HG03045 (cell line): ENCODE results near the gene ARPIN.
A peak's percentile ranks its signal among the peaks of the same experiment; 100 is the strongest.
"Not testable (repeated sequence)": the region's sequence is repeated elsewhere in the genome, so short reads cannot be mapped to it uniquely, and the experiment has no call there.

Experiments
- ATAC-seq: cut with Tn5 transposase; IDR thresholded peaks from one replicate; pipeline ENCODE4 v1.9.1; 2021; ENCODE audit warnings: mild to moderate bottlenecking, moderate library complexity; ENCODE audit not compliant: unreplicated experiment

Gene ARPIN

GRCh38 chr15:89880727-89881126 lies 32.0 kb downstream of the ARPIN start:
- no peak for ATAC-seq

- no peak for ATAC-seq
Measured at GRCh38 chr15:89878323-89878722, 34.4 kb downstream of the ARPIN start.

DNA sequence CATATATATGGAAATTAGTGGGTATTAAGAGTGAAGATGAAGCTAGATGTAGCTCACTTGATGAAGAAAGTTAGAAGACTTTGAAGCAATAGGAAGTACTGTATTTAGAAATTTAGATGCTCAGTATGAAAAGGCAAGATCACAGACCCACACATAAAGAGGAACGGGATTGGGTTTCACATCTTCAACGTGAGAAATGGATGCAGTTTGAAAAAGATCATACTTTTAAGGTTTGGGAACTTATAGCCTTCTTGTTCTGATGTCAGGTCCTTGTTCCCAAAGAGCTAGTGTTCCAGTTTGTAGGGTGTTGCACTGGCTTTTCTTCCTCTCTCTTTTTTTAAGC lies 35.7 kb downstream of the ARPIN start:
- no peak for ATAC-seq

GRCh38 chr15:89876396-89877082 lies 36.2 kb downstream of the ARPIN start:
- ATAC-seq: no peak

- ATAC-seq: no peak
Measured at GRCh38 chr15:89875741-89876140, 37.0 kb downstream of the ARPIN start.

- peak; percentile 79 for ATAC-seq
Measured at GRCh38 chr15:89874926-89875564, 37.7 kb downstream of the ARPIN start.

- no peak for ATAC-seq
Measured at GRCh38 chr15:89870688-89871288, 42.0 kb downstream of the ARPIN start.

DNA sequence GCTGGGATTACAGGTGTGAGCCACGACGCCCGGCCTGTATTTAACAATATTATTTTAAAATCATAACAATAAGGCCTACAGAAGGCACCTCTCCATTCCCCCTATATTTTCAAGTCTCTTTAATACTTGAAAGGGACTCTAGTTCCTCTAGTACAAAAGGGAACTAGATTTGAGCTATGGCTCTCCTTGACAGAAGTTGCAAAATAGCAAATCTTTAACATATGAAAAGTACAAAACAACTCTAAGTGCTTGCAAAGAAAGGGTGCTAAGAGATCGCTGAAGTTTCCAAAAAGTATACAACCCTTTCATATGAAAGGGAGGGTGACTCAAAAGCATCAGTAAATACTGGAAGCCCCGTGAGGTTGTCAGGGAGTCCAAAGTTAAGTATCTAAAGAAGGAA lies 42.7 kb downstream of the ARPIN start:
- no peak for ATAC-seq

DNA sequence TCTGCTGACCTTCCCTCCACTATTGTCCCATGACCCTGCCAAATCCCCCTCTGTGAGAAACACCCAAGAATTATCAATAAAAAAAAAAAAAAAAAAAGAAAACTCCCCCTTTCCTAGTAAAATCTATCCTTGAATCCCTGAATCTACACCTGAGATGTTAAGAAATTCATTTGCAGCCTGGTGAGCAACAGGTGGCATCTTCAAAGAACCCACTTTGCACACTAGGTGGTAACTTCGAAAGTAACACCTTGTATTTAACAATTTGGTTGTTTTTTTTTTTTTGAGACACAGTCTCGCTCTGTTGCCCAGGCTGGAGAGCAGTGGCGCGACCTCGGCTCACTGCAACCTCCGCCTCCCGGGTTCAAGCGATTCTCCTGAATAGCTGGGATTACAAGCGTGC lies 43.3 kb downstream of the ARPIN start:
- not testable (repeated sequence) for ATAC-seq

DNA sequence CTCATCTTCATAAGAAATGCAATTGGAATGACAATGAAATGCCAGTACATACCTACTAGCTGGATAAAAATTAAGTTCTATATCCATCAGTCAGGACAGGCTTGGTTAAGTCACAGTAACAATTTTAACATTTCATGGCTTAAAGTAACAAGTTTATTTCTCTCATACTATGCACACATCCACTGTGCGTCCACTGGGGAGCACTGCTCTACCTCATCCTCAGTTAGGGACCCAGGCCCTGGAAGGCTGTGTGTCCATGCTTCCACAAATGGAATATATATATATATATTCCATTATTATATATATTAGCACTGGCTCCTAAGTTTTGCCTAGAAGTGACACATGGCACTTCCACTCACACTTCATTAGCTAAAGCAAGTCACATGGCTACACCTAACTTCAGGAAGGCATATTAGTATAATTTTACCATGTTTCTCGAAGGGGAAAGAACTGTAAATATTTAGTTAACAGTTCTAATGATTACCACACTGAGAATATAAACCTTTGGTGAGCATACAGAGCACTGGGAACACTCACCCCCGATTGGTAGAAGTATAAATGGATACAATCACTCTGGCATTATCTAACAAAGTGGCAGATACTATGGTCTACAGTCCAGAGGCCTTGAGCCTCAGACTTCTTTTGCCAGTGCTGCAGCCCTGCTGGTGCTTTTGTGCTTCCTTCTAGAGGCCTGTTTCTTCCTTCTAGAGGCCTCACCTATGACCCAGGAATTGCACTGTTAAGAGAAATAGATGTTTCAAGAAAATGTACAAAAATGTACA lies 47.6 kb downstream of the ARPIN start:
- no peak for ATAC-seq

DNA sequence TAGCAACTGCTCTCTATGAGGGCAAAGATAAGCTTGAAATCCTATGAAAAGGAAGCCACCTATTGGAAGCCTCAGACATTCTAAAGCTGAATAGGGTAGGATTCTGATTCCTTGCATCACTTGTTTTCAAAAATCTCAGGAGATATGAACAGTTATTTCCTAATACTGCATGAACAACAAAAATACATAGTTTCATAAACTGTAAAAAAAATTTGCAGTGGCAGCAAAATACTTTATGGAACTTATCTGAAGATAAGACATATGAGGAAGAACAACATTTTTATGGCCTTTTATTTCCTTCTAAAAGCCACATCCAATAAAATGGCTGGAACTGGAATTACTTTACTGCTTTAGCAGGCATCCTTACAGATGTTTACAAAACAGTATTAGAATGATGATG lies 48.8 kb downstream of the ARPIN start:
- no peak for ATAC-seq

DNA sequence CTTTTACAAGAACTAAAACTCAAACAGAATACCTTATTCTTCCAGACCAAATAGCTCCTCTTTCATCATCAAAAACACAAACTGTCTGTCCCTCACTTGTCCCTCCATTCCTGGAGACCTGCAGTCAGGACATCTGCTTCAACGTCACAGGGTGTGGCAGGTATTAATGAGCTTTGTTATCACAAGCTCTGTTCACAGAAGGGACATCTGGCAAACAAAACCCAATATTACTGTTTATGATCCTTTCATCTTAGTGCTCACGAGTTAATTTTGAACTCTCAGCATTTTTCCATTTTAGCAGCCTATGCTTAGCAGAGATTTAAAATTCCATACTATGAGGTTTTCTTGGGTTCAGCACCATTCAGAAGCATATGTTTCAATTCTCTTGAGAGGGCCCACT lies 51.9 kb downstream of the ARPIN start:
- no peak for ATAC-seq

GRCh38 chr15:89860431-89860830 lies 52.3 kb downstream of the ARPIN start:
- no peak for ATAC-seq

GRCh38 chr15:89858661-89859458 lies 53.9 kb downstream of the ARPIN start:
- no peak for ATAC-seq

DNA sequence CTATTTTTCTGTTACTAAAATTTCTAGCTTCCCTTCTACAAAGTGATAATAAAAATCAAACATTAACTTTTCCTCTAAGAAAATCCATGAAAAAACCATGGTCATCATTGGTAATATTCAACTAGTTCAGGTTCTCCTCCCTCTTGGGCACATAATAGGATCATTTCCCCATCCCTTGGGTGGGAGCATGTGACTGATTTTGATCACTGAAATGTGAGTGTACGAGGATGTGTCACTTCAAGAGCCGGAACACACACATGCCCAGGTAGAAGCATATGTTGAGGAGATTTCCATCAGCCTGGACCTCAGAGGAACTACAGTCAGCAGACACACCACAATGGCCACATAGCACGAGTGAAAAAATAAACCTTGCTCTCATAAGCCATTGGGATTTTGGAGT lies 55.1 kb downstream of the ARPIN start:
- ATAC-seq: no peak

- ATAC-seq: no peak
Measured at GRCh38 chr15:89855948-89856347, 56.8 kb downstream of the ARPIN start.

- ATAC-seq: not testable (repeated sequence)
Measured at GRCh38 chr15:89854863-89855262, 57.9 kb downstream of the ARPIN start.

DNA sequence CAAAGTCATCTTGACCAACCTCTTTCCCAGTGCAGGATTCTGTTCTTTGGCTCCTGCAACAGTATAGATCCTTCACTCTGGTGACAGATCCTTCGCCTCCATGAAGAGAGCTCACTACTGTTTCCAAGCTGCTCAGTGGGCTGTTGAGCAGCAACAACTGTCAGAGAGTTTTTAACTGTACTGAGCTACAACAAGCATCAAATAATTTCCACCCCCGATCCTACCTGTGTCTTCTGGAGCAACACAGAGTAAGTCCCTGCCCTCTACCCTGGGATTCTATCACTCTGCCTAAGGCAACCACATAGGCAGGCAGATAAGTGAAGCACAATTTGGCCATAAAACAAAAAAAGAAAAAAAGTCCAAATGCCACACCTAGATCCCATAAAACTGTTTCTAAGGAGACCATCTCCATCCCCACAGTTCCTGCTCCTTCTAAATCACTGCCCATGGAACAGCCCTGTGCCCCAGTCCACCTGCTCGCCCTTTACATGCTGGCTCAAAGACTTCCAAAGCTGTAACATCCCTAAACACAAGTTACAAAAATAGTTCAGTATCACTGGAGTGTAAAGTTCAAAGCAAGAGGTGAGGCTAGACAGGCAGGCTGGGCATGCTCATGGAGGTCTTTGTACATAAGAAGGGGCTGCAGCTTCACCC lies 60.3 kb downstream of the ARPIN start:
- no peak for ATAC-seq

DNA sequence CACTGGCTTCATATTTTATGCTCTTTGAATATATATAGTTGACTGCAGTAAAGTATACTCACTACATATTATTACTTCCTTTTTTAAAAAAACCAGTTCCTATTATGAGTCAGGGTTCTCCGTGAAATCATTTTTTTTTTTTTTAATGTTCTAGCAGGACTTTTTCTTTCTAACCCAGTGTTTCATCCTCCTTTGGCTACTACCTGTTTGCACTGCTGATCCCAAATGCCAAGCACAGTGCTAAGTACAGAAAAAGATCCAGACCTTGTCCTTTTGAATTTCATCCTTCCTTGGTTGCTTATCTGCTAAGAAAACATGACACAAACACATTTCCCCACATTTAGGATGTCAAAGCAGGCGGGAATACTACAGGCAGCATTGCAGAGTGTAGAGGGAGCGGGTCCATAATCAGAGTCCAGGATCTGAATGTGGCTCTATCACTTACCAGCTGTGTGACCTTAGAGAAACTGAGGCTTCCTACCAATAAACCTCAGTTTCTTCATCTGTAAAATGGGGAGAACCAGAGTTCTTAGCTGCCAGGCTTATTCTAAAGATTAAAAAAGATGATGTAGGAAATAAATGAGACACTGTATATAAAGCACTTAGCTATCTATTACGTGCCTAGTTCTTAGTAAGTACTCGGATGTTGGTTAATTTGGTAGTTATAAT lies 60.9 kb downstream of the ARPIN start:
- ATAC-seq: no peak

GRCh38 chr15:89848970-89849292 lies 63.8 kb downstream of the ARPIN start:
- no peak for ATAC-seq
